GM21529 (cell line): ENCODE measurements around the gene ARL3.
"Not testable (repeated sequence)": the region's sequence is repeated elsewhere in the genome, so short reads cannot be mapped to it uniquely, and the experiment has no call there.

Source experiments
- ATAC-seq: cut with Tn5 transposase; IDR thresholded peaks from one replicate; pipeline ENCODE4 v1.9.1; 2021; ENCODE audit not compliant: unreplicated experiment

ARL3 gene

GRCh38 chr10:102674566-102674965, 39.6 kb downstream of the ARL3 start:
- no peak for ATAC-seq

GRCh38 chr10:102673819-102674511, 40.2 kb downstream of the ARL3 start:
- ATAC-seq: no peak

GRCh38 chr10:102673236-102673818, 40.9 kb downstream of the ARL3 start:
- ATAC-seq: no peak

GRCh38 chr10:102670871-102671434, 43.2 kb downstream of the ARL3 start:
- no peak for ATAC-seq

GRCh38 chr10:102670065-102670670, 44.0 kb downstream of the ARL3 start:
- ATAC-seq: no peak

GRCh38 chr10:102669206-102670064, 44.8 kb downstream of the ARL3 start:
- no peak for ATAC-seq

GRCh38 chr10:102668326-102669107, 45.7 kb downstream of the ARL3 start:
- ATAC-seq: no peak

GRCh38 chr10:102667411-102667810, 46.8 kb downstream of the ARL3 start:
- ATAC-seq: not testable (repeated sequence)

GRCh38 chr10:102665904-102666509, 48.2 kb downstream of the ARL3 start:
- ATAC-seq: no peak

- ATAC-seq: peak; percentile 17
These were observed 52.6 kb downstream of the ARL3 start for GRCh38 chr10:102661658-102662028.

- ATAC-seq: peak; percentile 91
These were observed 53.1 kb downstream of the ARL3 start for GRCh38 chr10:102660888-102661657.

GRCh38 chr10:102658802-102659201, 55.4 kb downstream of the ARL3 start:
- no peak for ATAC-seq

GRCh38 chr10:102657984-102658724, 56.0 kb downstream of the ARL3 start:
- ATAC-seq: no peak

GRCh38 chr10:102657451-102657850, 56.7 kb downstream of the ARL3 start:
- no peak for ATAC-seq

- ATAC-seq: no peak
These were observed 57.3 kb downstream of the ARL3 start for GRCh38 chr10:102656791-102657371.

GRCh38 chr10:102656026-102656425, 58.2 kb downstream of the ARL3 start:
- no peak for ATAC-seq

- ATAC-seq: no peak
These were observed 59.2 kb downstream of the ARL3 start for GRCh38 chr10:102654969-102655368.

- ATAC-seq: no peak
These were observed 59.6 kb downstream of the ARL3 start for GRCh38 chr10:102654566-102654965.
